Mesendoderm (in vitro differentiated cells): Measurements from ENCODE around the gene TTC34.
"Not testable (repeated sequence)": the region's sequence is repeated elsewhere in the genome, so short reads cannot be mapped to it uniquely, and the experiment has no call there.

ENCODE experiments used
- DNase-seq: peaks from one replicate; pipeline ENCODE4 v3.0.0; 2013
- H2AK5ac ChIP-seq: 2 replicates; pipeline ENCODE4 v1.6.1; 2013; ENCODE audit warnings: low read length, inconsistent platforms
- H2BK120ac ChIP-seq: 2 replicates; pipeline ENCODE4 v1.6.1; 2013; ENCODE audit warnings: low read depth, mild to moderate bottlenecking, low read length, moderate library complexity, mixed read lengths
- H2BK15ac ChIP-seq: replicated peaks from 2 replicates; pipeline ENCODE4 v1.6.1; 2013; ENCODE audit warnings: low read depth, mild to moderate bottlenecking, moderate library complexity
- H2BK5ac ChIP-seq: 2 replicates; pipeline ENCODE4 v1.6.1; 2013; ENCODE audit warnings: low read length, inconsistent platforms
- H3K18ac ChIP-seq: 2 replicates; pipeline ENCODE4 v1.6.1; 2013; ENCODE audit warnings: mild to moderate bottlenecking, low read length, mixed read lengths
- H3K23ac ChIP-seq: one replicate; pipeline ENCODE4 v1.6.1; 2013; ENCODE audit warnings: low read length
- H3K27ac ChIP-seq: 2 replicates; pipeline ENCODE4 v1.5.1; 2013; ENCODE audit warnings: low read depth, mild to moderate bottlenecking, inconsistent platforms, low read length, moderate library complexity
- H3K27me3 ChIP-seq: 2 replicates; pipeline ENCODE4 v1.6.1; 2013; ENCODE audit warnings: low read length, control low read depth, mild to moderate bottlenecking, inconsistent platforms; ENCODE audit not compliant: insufficient read depth, poor library complexity
- H3K36me3 ChIP-seq: 2 replicates; pipeline ENCODE4 v1.6.1; 2013; ENCODE audit warnings: low read length, inconsistent platforms; ENCODE audit not compliant: control insufficient read depth, insufficient read depth
- H3K4ac ChIP-seq: one replicate; pipeline ENCODE4 v1.6.1; 2013; ENCODE audit warnings: low read depth, mild to moderate bottlenecking, low read length, moderate library complexity
- H3K4me1 ChIP-seq: 2 replicates; pipeline ENCODE4 v1.6.1; 2013; ENCODE audit warnings: low read depth, low read length, inconsistent platforms; ENCODE audit not compliant: control insufficient read depth
- H3K4me2 ChIP-seq: 2 replicates; pipeline ENCODE4 v1.6.1; 2013; ENCODE audit warnings: low read length
- H3K4me3 ChIP-seq: 2 replicates; pipeline ENCODE4 v1.5.1; 2013; ENCODE audit warnings: mild to moderate bottlenecking, low read length
- H3K56ac ChIP-seq: one replicate; pipeline ENCODE4 v1.6.1; 2013; ENCODE audit warnings: low read length
- H3K79me1 ChIP-seq: 2 replicates; pipeline ENCODE4 v1.6.1; 2013; ENCODE audit warnings: low read length, inconsistent platforms
- H3K79me2 ChIP-seq: 2 replicates; pipeline ENCODE4 v1.6.1; 2013; ENCODE audit warnings: mild to moderate bottlenecking, low read length; ENCODE audit not compliant: control insufficient read depth, insufficient read depth
- H3K9ac ChIP-seq: 2 replicates; pipeline ENCODE4 v1.6.1; 2013; ENCODE audit warnings: low read length, inconsistent platforms
- H4K5ac ChIP-seq: one replicate; pipeline ENCODE4 v1.6.1; 2013; ENCODE audit warnings: low read length
- H4K8ac ChIP-seq: one replicate; pipeline ENCODE4 v1.6.1; 2013; ENCODE audit warnings: low read depth, mild to moderate bottlenecking, control low read depth, low read length, moderate library complexity
- WGBS: extraction: QIAGEN DNeasy Blood & Tissue Kit; methylation state at CpG from one replicate; pipeline ENCODE4 v1.1.7; 2013; ENCODE audit warnings: low lambda C conversion rate, missing lambda C conversion rate; ENCODE audit not compliant: insufficient coverage; ENCODE audit errors: extremely low coverage; 5-methylcytosine and 5-hydroxymethylcytosine counted together

Gene TTC34

GRCh38 chr1:2676726-2677125 is 124.8 kb downstream of the TTC34 start:
- not testable (repeated sequence) for H3K4ac ChIP-seq, H3K27me3 ChIP-seq, H3K27ac ChIP-seq, H2BK15ac ChIP-seq, H3K56ac ChIP-seq, H3K4me1 ChIP-seq, H2BK120ac ChIP-seq, H3K79me1 ChIP-seq, H3K4me2 ChIP-seq, H3K9ac ChIP-seq, H3K18ac ChIP-seq, H3K23ac ChIP-seq, H2AK5ac ChIP-seq, H4K5ac ChIP-seq, H4K8ac ChIP-seq, H3K79me2 ChIP-seq, H2BK5ac ChIP-seq, DNase-seq, H3K36me3 ChIP-seq, H3K4me3 ChIP-seq
- WGBS = no CpG with 5 or more reads among the region's 10 CpGs

- not testable (repeated sequence) for DNase-seq, H3K4me2 ChIP-seq, H2BK5ac ChIP-seq, H2BK120ac ChIP-seq, H2BK15ac ChIP-seq, H3K4ac ChIP-seq, H3K79me2 ChIP-seq, H3K36me3 ChIP-seq, H3K18ac ChIP-seq, H3K4me3 ChIP-seq, H4K5ac ChIP-seq, H3K9ac ChIP-seq, H3K23ac ChIP-seq, H3K27me3 ChIP-seq, H4K8ac ChIP-seq, H3K79me1 ChIP-seq, H3K4me1 ChIP-seq, H3K56ac ChIP-seq, H3K27ac ChIP-seq, H2AK5ac ChIP-seq
- no CpG with 5 or more reads among the region's 11 CpGs for WGBS
These were observed 129.8 kb downstream of the TTC34 start for GRCh38 chr1:2671656-2672055.

GRCh38 chr1:2659806-2660205 is 141.7 kb downstream of the TTC34 start:
- not testable (repeated sequence) for H2AK5ac ChIP-seq, H2BK5ac ChIP-seq, H3K27ac ChIP-seq, H3K27me3 ChIP-seq, H3K9ac ChIP-seq, H3K36me3 ChIP-seq, H3K79me1 ChIP-seq, H4K8ac ChIP-seq, H3K18ac ChIP-seq, H4K5ac ChIP-seq, H3K56ac ChIP-seq, H3K4me1 ChIP-seq, H2BK15ac ChIP-seq, H3K4me2 ChIP-seq, H2BK120ac ChIP-seq, H3K4me3 ChIP-seq, H3K79me2 ChIP-seq, H3K4ac ChIP-seq, DNase-seq, H3K23ac ChIP-seq
- no CpG with 5 or more reads among the region's 8 CpGs for WGBS

- not testable (repeated sequence) for H4K8ac ChIP-seq, H3K4me2 ChIP-seq, H2BK5ac ChIP-seq, H3K56ac ChIP-seq, H3K27me3 ChIP-seq, H3K4ac ChIP-seq, H3K36me3 ChIP-seq, H3K4me1 ChIP-seq, H3K23ac ChIP-seq, DNase-seq, H4K5ac ChIP-seq, H3K27ac ChIP-seq, H2BK15ac ChIP-seq, H2AK5ac ChIP-seq, H3K18ac ChIP-seq, H3K4me3 ChIP-seq, H3K79me1 ChIP-seq, H3K79me2 ChIP-seq, H2BK120ac ChIP-seq, H3K9ac ChIP-seq
- no CpG with 5 or more reads among the region's 10 CpGs for WGBS
These were observed 143.6 kb downstream of the TTC34 start for GRCh38 chr1:2657909-2658308.

DNA sequence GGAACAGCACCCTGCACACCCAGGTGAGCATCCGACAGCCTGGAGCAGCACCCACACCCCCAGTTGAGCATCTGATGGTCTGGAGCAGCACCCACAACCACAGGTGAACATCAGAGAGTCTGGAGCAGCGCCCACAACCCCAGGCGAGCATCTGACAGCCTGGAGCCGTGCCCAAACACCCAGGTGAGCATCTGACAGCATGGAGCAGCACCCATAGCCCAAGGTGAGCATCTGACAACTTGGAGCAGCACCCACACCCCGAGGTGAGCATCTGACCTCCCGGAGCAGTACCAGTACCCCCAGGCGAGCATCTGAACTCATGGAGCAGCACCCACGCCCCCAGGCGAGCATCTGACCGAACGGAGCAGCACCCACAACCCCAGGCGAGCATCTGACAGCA is 144.4 kb downstream of the TTC34 start:
- H2AK5ac ChIP-seq, H2BK120ac ChIP-seq, H3K18ac ChIP-seq, H3K23ac ChIP-seq, H3K4me1 ChIP-seq, H3K27ac ChIP-seq, H3K27me3 ChIP-seq, DNase-seq, H3K4me3 ChIP-seq, H2BK15ac ChIP-seq, H3K56ac ChIP-seq, H3K4me2 ChIP-seq, H3K79me2 ChIP-seq, H3K36me3 ChIP-seq, H3K4ac ChIP-seq, H3K9ac ChIP-seq, H4K8ac ChIP-seq, H3K79me1 ChIP-seq, H2BK5ac ChIP-seq, H4K5ac ChIP-seq: not testable (repeated sequence)
- WGBS = no CpG with 5 or more reads among the region's 12 CpGs

- not testable (repeated sequence) for H3K4me2 ChIP-seq, H2AK5ac ChIP-seq, H2BK15ac ChIP-seq, H4K8ac ChIP-seq, DNase-seq, H3K79me1 ChIP-seq, H3K27me3 ChIP-seq, H2BK120ac ChIP-seq, H3K56ac ChIP-seq, H3K27ac ChIP-seq, H4K5ac ChIP-seq, H3K4me1 ChIP-seq, H3K79me2 ChIP-seq, H3K18ac ChIP-seq, H3K36me3 ChIP-seq, H3K9ac ChIP-seq, H3K23ac ChIP-seq, H3K4ac ChIP-seq, H2BK5ac ChIP-seq
- peak overlapping the region; percentile 48 for H3K4me3 ChIP-seq
- no CpG with 5 or more reads among the region's 16 CpGs for WGBS
These were observed 145.7 kb downstream of the TTC34 start for GRCh38 chr1:2655598-2656434.
